A673 (cell line): Measurements from ENCODE around the gene PRKCB. TPM values are rescaled to one million over a fixed set of nuclear protein-coding genes. Genes with fewer than 3 reads are reported as not detected.
A peak's percentile ranks its signal among the peaks of the same experiment; 100 is the strongest.

Experiments
- BruUV-seq: library from RNA; stranded (reverse); fragments of 400-500 nt; replicated peaks from 2 replicates; lab custom pipeline; 2021; lab: Mats Ljungman, UMichigan
- CTCF ChIA-PET: fragments of 300-600 bp; sonication (Branson Sonifier 250); formaldehyde crosslinking; loops from one replicate; lab custom pipeline; 2022; ENCODE audit warnings: antibody characterized with exemption; lab: Charles Lee
- POLR2A ChIA-PET: fragments of 300-600 bp; sonication (Branson Sonifier 250); formaldehyde crosslinking; loops from one replicate; lab custom pipeline; 2022; ENCODE audit warnings: antibody characterized with exemption; ENCODE audit not compliant: low non-redundant PET; lab: Charles Lee
- DNase-seq: peaks from one replicate; pipeline ENCODE4 v3.0.0-alpha.2; 2015; ENCODE audit warnings: low spot score
- H3K27ac ChIP-seq: fragments of 200-600 bp; sonication (generic); 2 replicates; pipeline ENCODE4 v1.5.1; 2016; ENCODE audit warnings: mixed run types, low read depth, mild to moderate bottlenecking, mixed read lengths, antibody characterized with exemption, low read length; ENCODE audit not compliant: poor library complexity, severe bottlenecking
- H3K27me3 ChIP-seq: fragments of 200-600 bp; sonication (generic); replicated peaks from 2 replicates; pipeline ENCODE4 v1.6.1; 2017; ENCODE audit warnings: mixed run types, low read depth, mild to moderate bottlenecking, mixed read lengths, antibody characterized with exemption, low read length; ENCODE audit not compliant: insufficient read depth, poor library complexity
- H3K36me3 ChIP-seq: fragments of 200-600 bp; sonication (generic); 2 replicates; pipeline ENCODE4 v1.6.1; 2016; ENCODE audit warnings: mixed run types, mild to moderate bottlenecking, mixed read lengths, antibody characterized with exemption, low read length; ENCODE audit not compliant: insufficient read depth, poor library complexity, severe bottlenecking
- H3K4me1 ChIP-seq: fragments of 200-600 bp; sonication (generic); 2 replicates; pipeline ENCODE4 v1.6.1; 2017; ENCODE audit warnings: mixed run types, mild to moderate bottlenecking, mixed read lengths, antibody characterized with exemption, low read length; ENCODE audit not compliant: insufficient read depth, poor library complexity, severe bottlenecking
- H3K4me3 ChIP-seq: fragments of 200-600 bp; sonication (generic); 2 replicates; pipeline ENCODE4 v1.5.1; 2016; ENCODE audit warnings: low read depth, mixed run types, mild to moderate bottlenecking, mixed read lengths, low read length; ENCODE audit not compliant: poor library complexity, severe bottlenecking
- H3K9me3 ChIP-seq: fragments of 200-600 bp; sonication (generic); 2 replicates; pipeline ENCODE4 v1.6.1; 2016; ENCODE audit warnings: mixed run types, low read depth, mild to moderate bottlenecking, mixed read lengths, antibody characterized with exemption, low read length; ENCODE audit not compliant: poor library complexity, severe bottlenecking
- CTCF ChIP-seq: fragments of 300-800, 200-600 bp; sonication (generic); conservative IDR thresholded peaks from 2 replicates; pipeline ENCODE4 v1.5.1; 2017; ENCODE audit warnings: low read depth, mild to moderate bottlenecking, antibody characterized with exemption, low read length, moderate library complexity, mixed read lengths
- EZH2 ChIP-seq: fragments of 200-600 bp; sonication (generic); IDR thresholded peaks from 2 replicates; pipeline ENCODE4 v1.6.1; 2017; ENCODE audit warnings: borderline replicate concordance, low read depth, mild to moderate bottlenecking, mixed read lengths, antibody characterized with exemption, low read length; ENCODE audit not compliant: poor library complexity, severe bottlenecking
- intact Hi-C: fragments of 100-400 bp; cut with micrococcal nuclease; formaldehyde crosslinking; loops from one replicate; pipeline ENCODE4 v1.10.0; 2022; ENCODE audit not compliant: unreplicated experiment
- total RNA-seq: library from RNA; stranded (reverse); gene quantifications from 2 replicates; pipeline ENCODE4 v1.2.3, GENCODE V29; 2021

The PRKCB gene
- total RNA-seq, 1 experiment from 2014 or later, result 171 TPM

- CTCF ChIA-PET, result no interaction called here
- Histone ChIP-seq H3K9me3 (no peaks in the 10 kb centered on the region), H3K27me3 (no peaks in the 10 kb centered on the region), H3K4me1 (peaks cover 10% of the 10 kb centered on the region), H3K4me3 (no peak overlapping the region), H3K36me3 (no peaks in the 10 kb centered on the region), H3K27ac (peak overlapping the region; percentile 0)
- no peak for DNase-seq
- TF ChIP-seq CTCF (no peak), EZH2 (no peak)
- POLR2A ChIA-PET, result interaction anchor here (0.7 kb wide), 1 partner anchor 35 kb away, joined by 3 read pairs; no protein-coding TSS in a partner anchor
- no TSS peak for BruUV-seq
- intact Hi-C loops, result no loop called here
Observed at GRCh38 chr16:23927796-23928195, 92.0 kb downstream of the PRKCB start.

GRCh38 chr16:23929237-23929636 is 93.5 kb downstream of the PRKCB start:
- CTCF ChIA-PET, result no interaction called here
- intact Hi-C loops, result no loop called here
- no peaks in the 10 kb centered on the region for H3K9me3 ChIP-seq
- BruUV-seq, result no TSS peak
- H3K27ac ChIP-seq, result no peak overlapping the region
- TF ChIP-seq EZH2, result no peak
- H3K36me3 ChIP-seq, result no peaks in the 10 kb centered on the region
- POLR2A ChIA-PET, result no interaction called here
- H3K27me3 ChIP-seq, result no peaks in the 10 kb centered on the region
- H3K4me1 ChIP-seq, result peaks cover 10% of the 10 kb centered on the region
- H3K4me3 ChIP-seq, result no peak overlapping the region
- no peak for DNase-seq

- H3K27ac ChIP-seq, result no peak overlapping the region
- BruUV-seq, result no TSS peak
- no peak overlapping the region for H3K4me3 ChIP-seq
- ChIA-PET CTCF (interaction anchor here (0.5 kb wide), 1 partner anchor 126 kb away, joined by 4 read pairs; no protein-coding TSS in a partner anchor), POLR2A (no interaction called here)
- H3K4me1 ChIP-seq, result peaks cover 10% of the 10 kb centered on the region
- no peaks in the 10 kb centered on the region for H3K9me3 ChIP-seq
- no peak for TF ChIP-seq CTCF
- no peak for TF ChIP-seq EZH2
- no peaks in the 10 kb centered on the region for H3K27me3 ChIP-seq
- intact Hi-C loops, result no loop called here
- no peaks in the 10 kb centered on the region for H3K36me3 ChIP-seq
- DNase-seq, result no peak
Observed at GRCh38 chr16:23929856-23930255, 94.1 kb downstream of the PRKCB start.

- intact Hi-C loops, result no loop called here
- no peak for TF ChIP-seq EZH2
- TF ChIP-seq CTCF, result no peak
- H3K4me1 ChIP-seq, result peaks cover 10% of the 10 kb centered on the region
- H3K9me3 ChIP-seq, result no peaks in the 10 kb centered on the region
- no peaks in the 10 kb centered on the region for H3K36me3 ChIP-seq
- no peaks in the 10 kb centered on the region for H3K27me3 ChIP-seq
- no TSS peak for BruUV-seq
- DNase-seq, result no peak
- no peak overlapping the region for H3K27ac ChIP-seq
- CTCF ChIA-PET, result no interaction called here
- H3K4me3 ChIP-seq, result no peak overlapping the region
- POLR2A ChIA-PET, result no interaction called here
Observed at GRCh38 chr16:23930791-23931190, 95.0 kb downstream of the PRKCB start.
